ENCODE results near the gene KLHL1. TPM values are rescaled to one million over a fixed set of nuclear protein-coding genes. Genes with fewer than 3 reads are reported as not detected.

Gene KLHL1
- total RNA-seq, 1 donor from 2014 or later: not detected

DNA sequence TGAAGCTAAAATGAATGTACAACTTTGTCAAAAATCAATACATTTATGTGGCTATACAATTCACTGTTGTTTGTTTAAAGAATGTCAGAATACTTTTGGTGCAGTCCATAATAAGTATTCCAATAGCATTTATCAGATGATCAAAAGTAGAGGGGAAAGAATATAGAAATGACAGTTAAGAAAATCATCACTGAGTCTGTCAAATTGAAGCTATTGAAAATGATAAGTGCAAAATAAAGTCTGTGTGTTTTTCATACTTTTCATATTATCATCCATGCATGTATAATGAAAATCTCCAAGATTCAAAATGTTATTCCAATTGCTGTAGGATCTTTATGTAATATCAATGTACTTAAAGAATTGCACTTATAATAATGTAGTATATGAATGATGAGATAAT lies 93.9 kb downstream of the KLHL1 start:
- no peak for ATAC-seq

DNA sequence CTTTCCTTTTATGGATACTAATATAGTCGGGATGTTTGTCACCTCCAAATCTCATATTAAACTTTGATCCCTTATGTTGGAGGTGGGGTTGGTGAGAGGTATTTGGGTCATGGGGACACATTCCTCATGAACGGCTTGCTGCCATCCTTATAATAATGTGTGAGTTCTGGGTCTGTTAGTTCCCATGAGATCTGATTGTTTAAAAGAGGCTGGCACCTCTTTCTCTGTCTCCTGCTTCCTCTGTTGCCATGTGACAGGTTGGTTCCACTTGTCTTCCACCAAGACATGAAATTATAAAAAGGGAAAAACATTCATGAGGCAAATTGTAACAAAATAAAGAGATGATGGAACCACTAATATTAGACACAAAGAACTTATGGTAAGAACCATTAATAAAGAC lies 108.4 kb downstream of the KLHL1 start:
- no peak for ATAC-seq

DNA sequence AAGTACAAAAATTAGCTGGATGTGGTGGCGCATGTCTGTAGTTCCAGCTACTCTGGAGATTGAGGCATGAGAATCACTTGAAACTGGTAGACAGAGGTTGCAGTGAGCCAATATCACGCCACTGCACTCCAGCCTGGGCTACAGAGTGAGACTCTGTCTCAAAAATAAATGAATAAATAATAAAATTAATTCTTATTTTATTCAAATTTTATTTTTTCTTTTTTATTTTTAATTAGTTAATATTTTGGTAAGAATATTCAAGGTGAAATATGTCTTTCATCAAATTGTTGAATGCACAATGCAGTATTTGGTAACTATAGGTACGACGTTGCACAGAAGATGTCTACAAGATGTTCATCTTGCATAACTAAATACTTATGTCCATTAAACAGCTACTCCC lies 111.2 kb downstream of the KLHL1 start:
- no peak for ATAC-seq

DNA sequence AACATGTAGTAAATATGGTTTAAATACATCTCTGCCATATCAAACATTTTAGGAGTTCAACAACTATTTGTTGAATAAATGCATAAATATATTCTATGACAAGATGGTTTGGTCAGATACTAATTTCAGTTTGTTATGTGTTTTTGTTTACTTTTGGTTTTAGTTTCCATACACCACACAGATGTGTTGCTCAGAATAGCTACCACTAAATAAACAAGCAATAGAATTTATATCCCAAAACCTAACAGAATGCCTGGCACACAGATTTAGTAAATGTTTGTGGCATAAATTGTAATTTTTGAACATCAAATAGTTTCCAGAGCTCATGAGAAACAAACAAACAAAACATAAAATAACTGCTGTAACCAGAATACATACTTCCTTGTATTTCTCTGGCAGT lies 127.5 kb downstream of the KLHL1 start:
- ATAC-seq: no peak

DNA sequence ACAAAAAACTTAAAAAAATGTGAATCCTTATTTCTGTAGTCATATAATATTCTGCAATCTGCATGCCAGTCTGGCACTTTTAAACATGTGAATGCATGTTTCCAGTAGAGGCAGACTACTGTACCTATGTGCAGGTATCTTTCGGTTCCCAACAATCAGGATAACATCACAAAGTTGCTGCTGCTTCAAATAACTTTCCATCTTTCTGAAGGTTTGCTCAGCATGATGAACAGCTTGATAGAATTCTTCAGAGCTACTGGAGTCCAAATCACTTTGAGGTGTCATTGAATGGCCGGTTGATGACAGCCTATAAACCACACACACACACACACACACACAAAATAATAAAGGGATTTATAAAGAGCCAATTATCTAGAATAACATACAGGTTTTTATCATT lies 132.8 kb downstream of the KLHL1 start:
- ATAC-seq: no peak

DNA sequence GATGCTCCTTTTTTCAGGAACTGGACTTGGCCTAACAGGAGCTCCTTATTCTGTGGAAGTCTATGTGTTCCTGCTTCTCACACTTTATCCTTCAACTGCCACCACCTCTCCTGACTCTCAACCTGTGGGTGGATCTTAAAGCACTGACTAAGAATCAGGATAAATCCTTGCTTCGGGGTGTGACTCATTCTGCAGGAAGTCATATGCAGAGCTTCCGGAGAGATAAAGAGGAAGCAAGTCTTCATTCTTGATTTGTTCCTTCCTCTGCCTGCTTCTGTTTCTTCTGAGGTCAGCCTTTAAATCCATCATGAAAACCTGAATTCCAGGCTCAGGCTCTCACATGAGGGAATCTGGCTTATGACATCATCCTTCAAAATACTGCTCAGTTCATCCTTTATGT lies 137.7 kb downstream of the KLHL1 start:
- no peak for ATAC-seq

DNA sequence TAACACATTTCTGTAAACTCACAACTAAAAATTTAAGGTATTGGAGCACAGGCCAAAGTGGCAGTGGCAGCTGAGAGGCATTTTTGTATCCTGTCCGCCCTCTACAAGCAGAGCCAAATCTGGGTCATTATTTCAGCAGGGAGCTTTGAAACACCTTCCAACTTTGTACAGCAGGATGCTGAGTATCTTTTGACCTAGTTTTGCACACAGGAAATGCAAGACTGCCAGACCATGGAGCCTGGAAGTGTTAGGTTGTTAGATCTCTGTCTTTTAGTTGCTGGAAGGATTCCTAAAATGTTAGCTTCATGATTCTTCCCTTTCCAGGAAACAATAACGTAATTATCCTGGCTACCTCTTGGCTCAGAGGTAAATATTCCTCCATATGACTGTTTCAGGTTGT lies 149.2 kb downstream of the KLHL1 start:
- ATAC-seq: no peak

DNA sequence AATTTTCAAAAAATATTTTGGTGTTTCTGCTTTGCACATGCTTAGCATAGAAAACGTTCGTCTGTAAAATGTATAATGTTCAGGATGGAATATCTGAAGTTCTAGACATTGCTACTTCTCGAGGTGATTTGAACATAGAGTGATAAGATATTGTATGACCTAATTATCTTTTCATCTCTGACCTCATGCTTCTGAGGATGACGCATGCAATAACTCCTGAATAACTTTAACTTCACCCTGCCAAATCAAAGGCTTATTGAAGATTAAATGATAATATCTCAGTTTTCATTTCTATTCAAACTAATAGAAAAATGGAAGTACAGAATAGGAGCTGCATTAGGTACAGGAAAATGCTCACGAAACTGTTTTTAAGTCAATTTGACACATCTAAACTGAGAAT lies 151.4 kb downstream of the KLHL1 start:
- no peak for ATAC-seq

DNA sequence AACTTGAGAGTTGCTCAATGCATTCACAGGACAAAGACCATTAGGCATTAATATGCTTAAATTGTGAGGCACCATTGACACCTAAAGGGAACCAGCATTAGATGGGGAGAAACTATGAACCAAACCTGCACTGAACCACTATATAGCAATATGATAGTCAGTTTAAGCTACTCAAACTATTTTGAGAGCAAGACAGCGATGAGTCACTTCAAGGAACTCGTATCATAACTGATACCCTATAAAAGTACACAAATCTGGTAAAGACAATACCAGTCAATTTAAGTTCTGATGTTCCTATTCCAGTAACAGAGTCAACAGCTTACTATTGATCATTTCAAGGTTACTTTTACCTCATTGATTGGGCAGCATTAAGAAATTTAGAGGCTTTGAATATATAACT lies 151.9 kb downstream of the KLHL1 start:
- no peak for ATAC-seq

DNA sequence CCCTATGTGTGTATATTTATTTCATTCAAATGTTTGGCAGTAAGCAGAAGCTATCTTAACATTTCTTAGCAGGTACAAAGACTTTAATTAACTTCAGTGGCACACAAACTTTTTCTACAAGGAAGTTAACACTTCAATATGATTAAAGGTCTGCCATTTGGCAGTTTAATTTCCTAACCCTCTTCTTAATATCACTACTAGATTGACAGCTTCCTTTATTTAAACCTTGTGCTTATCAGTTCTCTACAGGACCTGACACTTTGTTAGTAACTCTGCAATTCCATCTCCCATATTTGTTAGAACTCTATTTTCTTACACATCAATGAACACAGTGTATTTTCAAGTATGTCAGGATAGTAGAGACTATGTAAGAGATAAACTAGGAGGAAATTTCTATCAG lies 153.0 kb downstream of the KLHL1 start:
- no peak for ATAC-seq

DNA sequence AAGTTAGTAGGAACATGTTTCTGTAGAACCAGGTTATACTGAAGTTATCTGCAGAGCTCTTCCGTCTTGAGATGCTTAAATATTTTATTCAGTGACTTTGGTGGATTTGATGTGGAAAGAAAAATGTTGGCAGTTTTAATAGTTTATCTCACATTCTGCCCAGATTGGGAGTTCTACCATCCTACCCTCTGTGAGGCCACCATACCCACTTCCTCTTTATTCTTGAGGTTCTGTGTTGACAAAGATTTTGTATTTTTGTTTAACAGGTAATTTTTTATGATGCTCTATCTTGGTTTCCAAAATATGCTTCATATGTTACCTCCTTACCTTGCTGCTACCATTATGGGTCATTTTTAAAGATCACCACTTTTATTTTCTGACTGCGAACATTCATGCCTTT lies 156.8 kb downstream of the KLHL1 start:
- ATAC-seq: no peak

DNA sequence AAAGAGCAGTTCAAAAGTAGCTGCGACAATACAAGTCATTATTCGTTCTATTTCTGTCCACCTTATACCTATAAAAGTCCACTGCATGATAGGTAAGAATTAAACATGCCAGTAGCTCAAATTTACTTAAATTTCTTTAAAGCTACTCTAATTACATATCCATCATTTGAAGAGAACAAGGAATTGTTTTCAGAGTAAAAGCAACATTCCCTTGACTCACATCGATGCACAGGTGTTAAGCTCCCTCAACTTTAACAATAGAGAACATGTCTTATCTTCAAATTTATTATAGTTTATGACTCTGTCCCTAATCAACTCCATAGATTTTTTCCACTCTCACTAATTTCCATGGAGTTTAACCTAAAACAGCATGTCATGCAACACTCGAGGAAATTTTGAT lies 158.1 kb downstream of the KLHL1 start:
- ATAC-seq: no peak

DNA sequence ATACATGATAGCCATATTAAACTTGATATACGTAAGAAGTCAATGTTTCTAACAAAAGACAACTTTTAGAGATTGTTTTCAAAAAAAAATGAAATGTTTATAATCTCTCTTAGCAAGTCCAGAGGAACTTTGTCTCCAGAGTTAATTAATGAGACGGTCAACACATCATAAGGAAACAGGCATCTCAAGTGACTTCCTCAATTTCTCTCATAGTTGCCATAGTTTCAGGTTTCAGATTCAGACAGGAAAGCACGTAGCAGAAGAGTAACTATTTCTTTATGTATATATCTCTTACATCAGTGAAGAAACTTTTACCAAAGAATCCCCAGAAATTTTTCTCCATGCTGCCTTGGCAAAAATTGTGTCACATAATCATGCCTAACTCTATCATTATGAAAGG lies 160.2 kb downstream of the KLHL1 start:
- no peak for ATAC-seq

DNA sequence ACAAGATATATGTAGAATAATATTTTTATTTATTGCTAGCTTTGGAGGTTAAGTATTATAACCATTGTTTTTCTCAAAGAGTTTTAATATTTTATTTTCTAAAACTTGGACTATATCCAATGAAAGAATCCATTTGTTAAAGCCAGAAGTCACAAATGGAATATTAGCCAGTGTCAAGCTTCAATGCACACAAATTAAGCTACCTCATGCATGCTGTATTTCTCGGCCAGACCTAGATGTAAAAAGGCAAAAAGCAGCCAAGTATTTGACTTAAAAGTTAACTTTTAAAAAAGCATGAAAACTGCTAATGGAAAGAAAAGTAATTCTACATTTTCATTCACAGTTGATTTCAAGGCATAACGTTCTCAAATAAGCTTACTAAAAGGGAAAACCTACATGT lies 160.7 kb downstream of the KLHL1 start:
- no peak for ATAC-seq

DNA sequence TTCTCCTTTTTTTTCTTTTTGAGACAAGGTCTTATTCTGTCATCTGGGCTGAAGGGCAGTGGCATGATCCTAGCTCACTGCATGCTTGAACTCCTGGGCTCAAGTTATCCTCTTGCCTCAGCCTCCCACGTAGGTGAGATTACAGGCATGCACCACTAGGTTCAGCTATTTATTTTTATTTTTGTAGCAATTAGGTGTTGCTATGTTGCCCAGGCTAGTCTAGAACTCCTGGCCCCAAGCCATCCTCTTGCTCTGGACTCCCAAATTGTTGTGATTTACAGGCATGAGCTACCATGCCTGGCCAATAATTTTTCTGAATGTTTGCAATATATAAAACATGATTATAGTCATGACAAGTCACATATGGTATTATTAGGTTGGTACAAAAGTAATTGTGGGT lies 161.7 kb downstream of the KLHL1 start:
- no peak for ATAC-seq

DNA sequence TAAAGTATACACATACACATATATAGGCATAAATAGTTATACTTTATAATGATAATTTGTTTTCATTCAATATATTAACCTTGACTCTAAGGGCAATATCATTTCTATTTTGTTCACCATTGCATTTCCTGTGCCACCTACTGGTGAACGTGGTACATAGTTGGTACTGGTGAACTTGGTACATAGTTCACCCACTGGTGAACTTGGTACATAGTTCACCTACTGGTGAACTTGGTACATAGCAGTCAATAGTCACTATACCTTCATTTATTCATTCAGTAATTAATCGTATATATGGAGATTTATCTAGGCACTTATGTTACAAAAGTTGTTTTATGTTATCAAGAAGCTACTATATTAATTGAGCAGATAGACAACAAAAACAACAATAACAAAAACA lies 173.2 kb downstream of the KLHL1 start:
- no peak for ATAC-seq

DNA sequence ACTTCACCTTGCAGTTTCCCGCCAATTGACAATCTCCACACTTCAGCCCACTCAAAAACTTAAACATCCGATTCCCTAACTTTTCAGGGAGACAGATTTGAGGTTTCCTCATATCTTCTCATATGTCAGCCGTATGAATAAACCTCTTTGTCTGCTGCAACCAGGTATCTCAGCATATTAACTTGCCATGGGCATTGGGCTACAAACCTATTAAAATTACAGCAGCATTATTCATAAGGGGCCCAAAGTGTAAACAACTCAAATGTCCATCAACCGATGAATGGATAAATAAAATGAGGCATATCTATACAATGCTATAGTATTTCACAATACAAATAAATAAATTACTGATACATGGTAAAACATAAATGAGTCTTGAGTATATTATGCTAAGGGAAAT lies 180.0 kb downstream of the KLHL1 start:
- ATAC-seq: no peak

DNA sequence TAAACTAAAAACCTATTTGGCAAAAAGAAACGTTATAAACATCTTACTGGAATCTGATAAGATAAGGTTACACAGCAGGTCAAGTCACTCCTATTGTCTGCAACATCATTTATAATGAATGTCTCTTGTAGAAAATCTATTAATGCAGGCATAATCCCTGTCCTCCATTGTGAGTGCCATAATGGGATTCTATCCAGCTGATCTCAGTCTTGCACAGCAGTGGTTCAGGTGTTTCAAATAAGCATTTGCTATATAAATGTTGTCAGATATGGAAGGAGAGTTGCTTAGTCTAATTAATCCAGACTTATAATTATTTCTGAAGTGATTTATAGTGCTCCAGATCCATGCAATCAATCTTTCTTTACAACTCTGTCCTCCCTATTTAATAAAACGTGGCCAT lies 187.1 kb downstream of the KLHL1 start:
- ATAC-seq: no peak

DNA sequence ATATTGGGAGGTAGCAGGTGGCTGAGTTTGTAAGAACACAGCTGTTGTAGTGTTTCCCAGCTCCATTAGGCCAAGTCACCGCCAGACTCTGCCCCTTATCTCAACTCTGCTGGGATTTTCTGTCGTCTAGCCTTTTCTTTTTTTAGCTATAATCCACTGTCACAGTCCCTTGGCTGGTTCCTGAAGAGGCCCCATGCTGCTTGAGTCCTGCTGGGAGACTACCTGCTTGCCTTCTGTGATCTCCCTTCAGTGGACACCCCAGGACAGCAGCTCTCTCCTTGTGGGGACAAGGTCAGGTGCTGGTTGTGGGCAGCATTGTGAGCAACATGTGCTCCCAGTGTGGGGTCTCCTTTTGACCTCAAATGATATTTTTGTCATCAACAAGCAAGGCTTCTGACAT lies 195.6 kb downstream of the KLHL1 start:
- no peak for ATAC-seq

DNA sequence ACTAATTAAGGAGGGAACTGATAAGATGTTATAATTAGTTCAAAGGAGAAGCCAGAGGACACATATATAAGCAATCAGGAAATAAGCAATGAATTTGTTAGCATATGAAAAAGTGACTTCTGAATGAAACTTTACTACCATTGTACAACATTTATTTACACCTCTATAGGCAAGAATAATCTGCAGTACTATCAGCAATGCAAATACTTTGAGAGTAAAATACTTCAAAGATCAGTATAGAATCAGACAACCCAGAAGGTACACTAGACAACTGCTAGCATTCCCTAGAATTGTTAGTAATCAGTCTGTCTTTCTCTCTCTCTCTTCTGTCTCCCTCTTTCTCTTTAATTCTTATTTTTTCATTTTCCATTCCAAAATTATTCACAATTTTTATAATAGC lies 197.5 kb downstream of the KLHL1 start:
- ATAC-seq: no peak

DNA sequence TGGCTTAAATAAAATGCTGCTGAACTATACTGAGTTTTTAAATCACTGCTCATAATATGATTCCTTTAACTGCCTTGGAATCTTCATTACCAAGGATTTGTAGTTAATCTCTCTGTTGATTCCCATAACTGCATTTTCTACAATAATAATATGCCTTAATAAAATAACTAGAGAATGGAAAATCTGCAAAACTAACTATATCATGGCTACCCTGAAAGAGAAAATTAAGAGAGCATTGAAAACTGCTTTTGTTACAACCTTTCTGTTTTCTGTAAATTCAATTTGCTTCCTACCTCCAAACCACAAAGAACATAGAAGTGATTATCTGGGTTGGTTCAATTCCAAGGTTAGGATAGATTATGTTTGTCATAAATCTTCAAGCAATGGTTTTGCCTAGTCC lies 203.5 kb downstream of the KLHL1 start:
- no peak for ATAC-seq

DNA sequence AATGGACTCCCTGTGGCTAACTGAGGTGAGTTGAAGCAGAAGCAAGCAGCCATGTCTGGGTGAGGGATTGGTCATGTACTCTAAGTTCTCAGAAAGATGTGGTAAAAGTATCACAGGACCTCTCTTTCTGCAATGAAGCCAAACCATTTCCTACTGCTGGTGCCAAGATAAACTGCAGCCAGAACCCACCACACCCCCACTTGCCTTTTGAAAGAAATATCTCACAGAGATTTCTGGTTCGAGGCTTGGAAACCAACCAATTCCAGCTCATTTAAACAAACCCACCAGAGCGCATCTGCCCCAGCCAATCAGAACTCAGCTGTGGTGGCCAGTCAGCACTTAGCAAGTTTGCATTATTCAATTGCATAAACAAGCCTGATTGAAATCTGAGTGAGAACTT lies 205.2 kb downstream of the KLHL1 start:
- ATAC-seq: no peak

DNA sequence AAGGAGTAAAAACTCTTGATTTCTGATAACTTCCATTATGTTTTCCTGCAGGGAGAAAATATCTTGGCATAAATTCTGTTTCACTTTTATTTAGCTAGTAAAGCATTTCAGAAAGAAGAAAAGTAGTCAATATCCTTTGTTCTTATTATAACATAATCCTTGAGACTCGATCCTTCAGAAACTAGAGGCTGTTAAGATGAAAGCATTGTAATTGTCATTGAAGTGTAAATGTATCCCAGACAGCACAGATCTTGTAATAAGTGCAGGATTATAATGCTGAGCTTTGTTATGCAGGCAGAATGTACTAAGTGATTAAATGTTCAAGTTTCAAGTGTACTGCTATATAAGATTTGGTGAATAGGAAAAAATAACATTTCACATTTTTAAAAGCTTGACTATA lies 225.8 kb downstream of the KLHL1 start:
- no peak for ATAC-seq

DNA sequence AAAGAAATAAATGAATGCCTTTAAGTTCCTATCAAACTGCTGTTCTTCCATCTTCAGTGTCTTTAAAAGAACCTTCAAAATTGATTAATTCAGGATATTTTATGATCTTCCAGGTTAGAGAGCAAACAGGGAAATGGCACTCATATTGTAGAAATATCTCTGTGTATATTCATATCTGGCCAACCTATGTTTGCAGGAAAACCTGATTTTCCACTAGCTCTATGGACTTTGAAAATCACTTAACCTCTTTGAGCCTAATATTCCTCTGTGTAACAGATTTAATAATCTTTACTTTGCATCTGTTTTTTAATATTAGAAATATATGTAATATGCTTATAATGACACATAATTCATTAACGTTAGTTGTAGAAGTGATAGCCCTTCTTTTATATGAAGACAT lies 228.3 kb downstream of the KLHL1 start:
- ATAC-seq: no peak

DNA sequence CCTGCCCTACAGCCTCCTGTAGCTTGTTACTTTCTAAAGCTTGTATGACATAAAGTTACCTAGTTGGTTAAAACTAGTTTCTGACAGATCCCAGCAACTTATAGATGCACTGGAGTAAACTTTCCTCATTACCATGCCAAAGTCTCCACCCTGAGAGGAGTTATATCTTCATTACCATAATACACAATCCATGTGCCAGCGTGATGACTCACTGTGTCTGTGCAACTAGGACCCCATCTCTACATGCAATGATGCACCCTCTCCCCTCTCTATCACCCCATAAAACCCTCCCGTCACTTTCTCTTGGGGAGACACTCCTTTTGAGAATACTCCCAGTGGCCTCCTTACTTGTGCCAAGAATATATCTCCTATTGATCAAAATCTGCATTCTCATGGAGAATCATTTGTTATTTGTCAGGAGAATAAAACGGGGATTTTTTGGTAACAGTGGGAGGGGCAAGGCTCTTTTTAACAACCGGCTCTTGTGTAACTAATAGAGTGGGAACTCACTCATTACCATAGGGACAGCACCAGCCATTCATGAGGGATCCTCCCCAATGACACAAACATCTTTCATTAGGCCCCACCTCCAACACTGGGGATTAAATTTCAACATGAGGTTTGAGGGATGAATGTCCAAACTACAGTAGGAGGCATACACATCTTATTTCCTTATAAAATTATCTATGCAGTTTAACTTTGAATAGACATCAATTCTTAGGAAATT lies 235.8 kb downstream of the KLHL1 start:
- ATAC-seq: no peak

DNA sequence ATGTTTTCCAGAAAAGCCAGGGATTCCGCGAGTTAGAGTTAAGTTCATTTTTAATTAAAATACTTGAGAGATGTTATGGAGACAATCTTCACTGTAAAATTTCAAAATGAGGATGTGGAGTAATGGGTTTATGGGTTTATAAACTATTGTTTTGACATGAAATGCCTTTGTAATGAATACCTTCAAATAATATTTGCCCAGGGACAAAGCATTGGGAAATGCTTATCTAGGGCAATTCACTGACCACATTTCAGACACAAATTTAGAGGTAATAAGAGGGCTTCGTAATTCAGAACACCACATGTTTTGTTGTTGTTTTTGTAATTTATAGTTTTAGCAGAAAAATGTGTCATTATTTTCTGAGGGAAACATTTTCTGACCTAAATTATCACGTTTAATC lies 241.7 kb downstream of the KLHL1 start:
- no peak for ATAC-seq

Data from esophagus mucosa (tissue), 1 donor.